ENCODE results near the gene MCF2L2. TPM values are rescaled to one million over a fixed set of nuclear protein-coding genes. Genes with fewer than 3 reads are reported as not detected.
"Not testable (repeated sequence)": the region's sequence is repeated elsewhere in the genome, so short reads cannot be mapped to it uniquely, and the experiment has no call there.

Gene MCF2L2
- total RNA-seq, 1 donor: 5.1 TPM

DNA sequence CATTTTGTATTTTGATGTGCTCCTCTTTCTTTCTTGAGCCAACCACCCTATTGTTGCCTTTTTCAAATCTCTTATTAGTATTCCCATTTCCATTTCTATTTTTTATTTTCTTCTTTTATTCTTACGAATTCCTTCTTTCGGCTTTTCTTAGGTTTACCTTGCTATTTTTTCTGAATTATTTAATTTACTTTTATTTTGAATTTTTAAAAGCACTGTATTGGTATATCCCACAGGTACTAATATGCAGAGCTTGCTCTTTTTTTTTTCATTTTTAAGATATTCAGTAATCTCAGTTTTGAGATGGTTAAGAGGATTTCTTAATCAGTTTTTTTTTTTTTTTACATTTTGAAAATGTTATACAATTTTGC is 18.4 kb upstream of the MCF2L2 start:
- DNase-seq (ENCODE audit: low read depth in 2 of 3, low spot score in 2 of 3): no peak

DNA sequence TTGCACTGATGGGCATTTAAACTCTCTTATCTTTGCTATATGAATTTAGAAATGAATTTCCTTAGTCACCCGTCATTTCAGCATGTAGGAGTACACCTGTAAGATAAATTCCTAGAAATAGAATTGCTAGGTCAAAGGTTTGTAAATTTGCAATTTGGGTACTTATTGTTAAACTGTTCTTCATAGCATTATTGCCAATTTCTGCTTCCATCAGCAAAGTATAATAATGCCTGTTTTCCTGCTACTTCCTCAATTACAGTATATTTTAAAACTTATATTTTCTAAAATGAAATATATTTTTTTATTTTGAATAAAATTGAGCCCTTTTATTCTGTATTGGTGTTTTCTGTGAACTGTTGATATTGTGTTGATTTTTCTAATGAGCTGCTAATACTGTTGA is 16.3 kb upstream of the MCF2L2 start:
- no peak for DNase-seq (ENCODE audit: low read depth in 2 of 3, low spot score in 2 of 3)

DNA sequence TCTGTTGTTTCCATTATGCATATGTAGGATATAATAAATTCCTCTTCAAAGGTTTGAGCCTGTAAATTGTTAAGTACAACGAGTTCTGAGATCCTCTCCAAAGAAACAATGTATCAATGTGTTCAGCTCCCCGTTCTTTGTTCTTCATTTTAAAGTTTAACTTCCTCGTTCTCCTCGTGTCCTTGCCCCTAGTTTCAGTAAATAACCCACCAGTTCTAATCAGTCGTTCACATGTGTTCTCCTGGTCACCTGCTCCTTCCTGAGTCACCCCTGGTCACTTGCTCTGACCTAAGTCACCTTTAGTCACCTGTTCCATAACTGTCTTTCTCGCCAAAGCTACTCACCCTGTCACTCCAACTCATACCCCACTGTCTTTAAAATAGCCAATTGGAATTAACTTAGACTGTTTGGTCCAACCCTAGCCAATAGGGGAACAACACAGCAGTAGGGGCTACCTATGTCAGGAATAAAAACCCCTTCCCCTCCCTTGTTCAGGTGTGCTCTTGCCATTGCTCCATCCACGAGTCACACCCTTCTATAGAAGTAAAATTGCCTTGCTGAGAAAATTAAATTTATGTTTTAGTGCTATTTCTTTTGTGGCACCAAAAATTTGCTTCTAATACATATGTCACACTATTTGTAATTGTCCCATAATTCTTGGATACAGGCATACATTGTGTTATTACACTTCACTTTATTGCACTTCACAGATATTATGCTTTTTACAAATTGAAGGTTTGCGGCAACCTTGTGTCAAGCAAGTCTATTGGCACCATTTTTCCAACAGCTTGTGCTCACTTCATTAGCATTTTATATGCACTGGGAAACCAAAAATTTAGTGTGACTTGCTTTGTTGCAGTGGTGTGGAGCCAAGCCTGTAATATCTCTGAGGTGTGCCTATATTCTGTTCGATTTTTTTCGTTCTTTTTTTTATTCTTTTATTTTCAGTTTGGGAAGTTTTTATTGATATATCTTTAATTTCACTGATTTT is 15.3 kb upstream of the MCF2L2 start:
- DNase-seq (ENCODE audit: low read depth in 2 of 3, low spot score in 2 of 3): no peak

- DNase-seq (ENCODE audit: low read depth in 2 of 3, low spot score in 2 of 3): no peak
Measured at GRCh38 chr3:183442994-183443393, 14.6 kb upstream of the MCF2L2 start.

DNA sequence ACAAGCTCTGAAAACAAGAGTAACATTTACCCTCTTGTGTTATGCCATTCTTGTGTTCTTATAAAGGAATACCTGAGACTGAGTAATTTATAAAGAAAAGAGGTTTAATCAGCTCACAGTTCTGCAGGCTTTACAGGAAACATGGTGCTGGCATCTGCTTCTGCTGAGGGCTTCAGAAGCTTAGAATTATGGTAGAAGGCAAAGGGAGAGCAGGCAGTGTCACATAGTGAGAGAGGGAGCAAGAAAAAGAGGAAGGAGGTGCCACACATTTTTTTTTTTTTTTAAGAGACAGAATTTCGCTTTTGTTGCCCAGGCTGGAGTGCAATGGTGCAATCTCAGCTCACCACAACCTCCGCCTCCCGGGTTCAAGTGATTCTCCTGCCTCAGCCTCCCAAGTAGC is 12.1 kb upstream of the MCF2L2 start:
- peak in 1 of 3 donors; percentile 23 for DNase-seq (ENCODE audit: low read depth in 2 of 3, low spot score in 2 of 3)

DNA sequence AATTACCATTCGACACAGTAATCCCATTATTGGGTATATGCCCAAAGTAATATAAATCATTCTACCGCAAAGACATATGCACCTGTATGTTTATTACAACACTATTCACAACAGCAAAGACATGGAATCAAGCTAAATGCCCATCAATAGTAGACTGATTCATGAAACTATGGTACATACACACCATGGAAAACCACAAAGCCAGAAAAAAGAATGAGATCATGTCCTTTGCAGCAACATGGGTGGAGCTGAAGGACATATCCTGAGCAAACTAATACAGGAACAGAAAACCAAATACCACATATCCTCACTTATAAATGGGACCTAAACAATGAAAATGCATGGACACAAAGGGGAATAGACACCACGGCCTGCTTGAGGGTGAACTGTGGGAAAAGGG is 11.1 kb upstream of the MCF2L2 start:
- DNase-seq (ENCODE audit: low read depth in 2 of 3, low spot score in 2 of 3): no peak

DNA sequence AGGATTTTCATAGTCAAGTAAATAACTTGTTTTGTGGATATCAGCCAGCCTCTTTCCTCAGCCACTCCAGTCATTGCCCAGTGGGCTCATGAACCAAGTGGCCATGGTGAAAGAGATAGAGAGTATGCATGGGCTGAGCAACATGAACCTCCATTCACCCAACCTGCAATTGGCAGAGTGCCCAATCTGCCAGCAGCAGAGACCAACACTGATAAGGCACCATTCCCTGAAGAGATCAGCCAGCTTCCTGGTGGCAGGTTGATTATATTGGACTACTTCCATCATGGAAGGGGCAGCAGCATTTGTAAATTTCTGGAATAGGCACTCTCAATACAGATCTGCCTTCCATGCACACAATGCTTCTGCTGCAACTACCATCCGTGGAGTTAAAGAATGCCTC is 10.3 kb upstream of the MCF2L2 start:
- DNase-seq (ENCODE audit: low read depth in 2 of 3, low spot score in 2 of 3): no peak

DNA sequence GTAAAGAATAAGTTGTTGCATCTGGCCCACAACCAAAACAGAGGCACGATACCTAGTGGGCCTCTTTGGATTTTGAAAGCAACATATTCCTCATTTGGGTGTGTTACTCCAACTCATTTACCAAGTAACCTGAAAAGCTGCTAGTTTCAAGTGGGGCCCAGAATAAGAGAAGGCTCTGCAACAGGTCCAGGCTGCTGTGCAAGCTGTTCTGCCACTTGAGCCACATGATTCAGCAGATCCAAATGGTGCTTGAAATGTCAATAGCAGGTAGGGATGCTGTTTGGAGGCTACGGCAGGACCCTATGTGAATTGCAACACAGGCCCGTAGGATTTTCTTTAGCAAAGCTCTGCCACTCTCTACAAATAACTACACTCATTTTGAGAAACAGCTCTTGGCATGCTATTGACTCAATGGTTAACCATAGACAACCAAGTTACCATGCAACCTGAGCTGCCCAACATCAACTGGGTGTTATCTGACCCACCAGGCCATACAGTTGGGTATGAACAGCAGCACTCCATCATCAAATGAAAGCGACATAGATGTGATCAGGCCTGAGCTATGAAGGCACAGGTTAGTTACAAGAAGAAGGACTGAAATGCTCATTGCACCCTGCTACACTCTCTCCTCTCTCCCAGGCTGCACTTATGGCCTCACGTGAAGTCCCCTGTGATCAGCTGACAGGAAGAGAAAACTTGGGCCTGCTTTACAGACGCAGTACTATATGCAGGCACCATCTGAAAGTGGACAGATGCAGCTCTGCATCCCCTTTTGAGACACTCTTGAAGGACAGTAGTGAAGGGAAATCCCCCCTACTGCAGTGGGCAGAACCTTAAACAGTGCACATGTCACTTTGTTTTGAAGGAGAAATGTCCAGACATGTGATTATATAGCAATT is 9.5 kb upstream of the MCF2L2 start:
- DNase-seq (ENCODE audit: low read depth in 2 of 3, low spot score in 2 of 3): no peak

GRCh38 chr3:183437061-183437460 is 8.6 kb upstream of the MCF2L2 start:
- DNase-seq (ENCODE audit: low read depth in 2 of 3, low spot score in 2 of 3): no peak

GRCh38 chr3:183435661-183436060 is 7.2 kb upstream of the MCF2L2 start:
- no peak for DNase-seq (ENCODE audit: low read depth in 2 of 3, low spot score in 2 of 3)

GRCh38 chr3:183434992-183435391 is 6.6 kb upstream of the MCF2L2 start:
- no peak for DNase-seq (ENCODE audit: low read depth in 2 of 3, low spot score in 2 of 3)

- no peak for DNase-seq (ENCODE audit: low read depth in 2 of 3, low spot score in 2 of 3)
Measured at GRCh38 chr3:183434503-183434902, 6.1 kb upstream of the MCF2L2 start.

- DNase-seq (ENCODE audit: low read depth in 2 of 3, low spot score in 2 of 3): no peak
Measured at GRCh38 chr3:183430325-183430957, 2.0 kb upstream of the MCF2L2 start.

DNA sequence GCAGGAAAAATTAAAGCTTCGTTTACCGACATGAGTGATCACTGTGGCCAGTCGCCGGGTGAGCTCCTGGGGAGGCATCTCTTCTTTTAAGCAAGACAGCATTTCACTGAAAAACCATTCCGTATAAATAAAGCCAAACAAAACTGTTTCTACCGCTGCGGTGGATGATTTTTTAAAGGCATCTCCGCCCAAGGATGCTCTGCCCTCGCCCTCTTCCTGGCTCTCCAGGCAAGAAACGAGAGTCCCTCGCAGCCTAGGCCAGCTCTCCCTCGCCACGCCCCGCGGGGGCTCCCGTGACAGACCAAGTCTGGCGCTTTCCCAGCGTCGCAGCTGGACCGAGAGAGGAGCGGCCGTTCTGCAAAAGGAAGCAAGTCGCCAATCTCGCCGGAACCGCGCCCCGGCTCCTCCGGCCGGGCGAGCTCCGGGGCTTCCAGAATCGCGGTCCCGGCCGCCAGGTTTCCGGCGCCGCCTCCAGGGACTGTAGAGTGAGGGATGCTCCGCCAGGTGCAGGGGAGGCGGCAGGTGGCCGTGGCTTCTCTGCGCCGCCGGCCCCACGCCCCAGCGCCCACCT is 458 bp downstream of the MCF2L2 start:
- DNase-seq (ENCODE audit: low read depth in 2 of 3, low spot score in 2 of 3): peak in 2 of 3 donors; percentile 50 to 60

GRCh38 chr3:183427196-183427875 is 1.1 kb downstream of the MCF2L2 start:
- DNase-seq (ENCODE audit: low read depth in 2 of 3, low spot score in 2 of 3): no peak

DNA sequence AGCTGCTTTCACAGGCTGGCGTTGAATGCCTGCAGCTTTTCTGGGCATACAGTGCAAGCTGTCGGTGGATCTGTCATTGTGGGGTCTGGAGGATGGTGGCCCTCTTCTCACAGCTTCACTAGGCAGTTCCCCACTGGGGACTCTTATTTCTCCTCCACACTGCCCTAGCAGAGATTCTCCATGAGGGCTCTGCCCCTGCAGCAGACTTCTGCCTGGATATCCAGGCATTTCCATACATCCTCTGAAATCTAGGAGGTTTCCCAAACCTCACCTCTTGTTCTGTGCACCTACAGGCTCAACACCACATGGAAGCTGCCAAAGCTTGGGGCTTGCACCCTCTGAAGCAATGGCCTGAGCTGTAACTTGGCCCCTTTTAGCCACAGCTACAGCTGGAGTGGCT is 9.6 kb downstream of the MCF2L2 start:
- DNase-seq (ENCODE audit: low read depth in 2 of 3, low spot score in 2 of 3): not testable (repeated sequence)

DNA sequence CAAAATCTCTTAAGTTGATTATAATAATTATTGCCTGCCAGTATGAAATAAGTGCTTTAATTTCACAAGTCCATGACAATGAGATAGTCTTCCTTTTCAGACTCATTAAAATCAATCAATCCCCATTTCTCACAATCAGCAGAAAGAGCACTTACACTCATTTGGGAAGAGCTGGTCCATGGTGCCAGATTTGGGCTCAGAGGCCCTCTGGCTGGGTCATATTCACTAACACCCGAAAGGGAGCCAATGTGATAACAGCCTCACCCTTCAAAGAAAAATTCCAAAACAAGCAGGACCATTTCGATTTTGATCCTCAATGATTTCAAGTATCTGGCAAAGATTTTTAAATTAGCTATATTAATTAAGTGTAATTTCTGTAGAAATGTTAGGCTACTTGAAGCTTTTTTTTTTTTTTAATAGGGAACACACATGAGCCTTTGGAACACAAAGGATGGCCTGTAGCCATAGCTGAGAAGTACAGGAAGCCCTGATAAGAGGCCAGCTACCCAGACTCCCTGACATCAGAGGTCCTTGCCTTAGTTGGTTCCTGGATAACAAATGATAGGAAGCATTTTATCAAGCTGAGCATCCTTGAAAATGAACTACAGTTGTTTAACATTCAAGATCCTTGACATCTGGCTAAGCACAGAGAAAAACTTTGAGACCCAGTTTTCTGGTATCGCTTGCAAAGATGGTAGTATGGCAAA is 17.1 kb downstream of the MCF2L2 start:
- no peak for DNase-seq (ENCODE audit: low read depth in 2 of 3, low spot score in 2 of 3)

- peak in 1 of 3 donors; percentile 12 for DNase-seq (ENCODE audit: low read depth in 2 of 3, low spot score in 2 of 3)
Measured at GRCh38 chr3:183410759-183411158, 17.7 kb downstream of the MCF2L2 start.

- peak in 1 of 3 donors; percentile 34 for DNase-seq (ENCODE audit: low read depth in 2 of 3, low spot score in 2 of 3)
Measured at GRCh38 chr3:183410280-183410679, 18.1 kb downstream of the MCF2L2 start.

All from hematopoietic multipotent progenitor cell (in vitro differentiated cells).